ENCODE results near the gene C16orf95. TPM values are rescaled to one million over a fixed set of nuclear protein-coding genes. Genes with fewer than 3 reads are reported as not detected.

The C16orf95 gene
- total and polyA plus RNA-seq, 2 donors (not counting 1 experiment from before 2014, with no cell fraction given) = 1.5 to 2.5 TPM

DNA sequence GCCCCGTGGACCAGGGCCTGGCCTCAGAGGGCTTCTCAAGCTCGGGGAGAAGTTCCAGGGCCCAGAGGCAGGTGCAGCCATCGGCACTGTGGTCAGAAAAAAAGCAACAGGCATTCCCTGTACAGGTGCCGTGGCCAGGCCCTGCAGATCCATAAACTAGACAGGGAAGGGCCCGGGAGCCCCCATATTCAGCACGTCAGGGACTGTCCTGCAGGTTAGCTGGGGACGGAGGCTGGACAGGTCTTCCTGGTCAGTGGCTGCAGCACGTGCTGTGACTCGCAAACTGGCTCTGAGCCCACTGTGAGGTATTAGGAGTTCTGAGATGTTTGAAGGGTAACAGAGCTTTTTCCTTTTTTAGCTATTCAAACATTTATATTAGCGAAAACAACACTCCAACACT lies 15.0 kb upstream of the C16orf95 start:
- Mint-ChIP-seq H3K4me3 (no peak overlapping the region), H3K27ac (no peak overlapping the region), H3K27me3 (no peaks in the 10 kb centered on the region), H3K4me1 (peaks cover 8% of the 10 kb centered on the region), H3K9me3 (ENCODE audit: insufficient read depth) (no peaks in the 10 kb centered on the region)
- Histone ChIP-seq H3K27ac (ENCODE audit: low read length in 2 of 2) (no peak overlapping the region), H3K4me2 (replicated peaks; ENCODE audit: low read depth, low read length, poor library complexity, severe bottlenecking) (no peak overlapping the region), H3K9ac (ENCODE audit: low read length) (no peak overlapping the region), H3K9me3 (ENCODE audit: control extremely low read depth in 1 of 3, control insufficient read depth in 2 of 3, insufficient read depth in 1 of 3, low read length in 2 of 3) (no peaks in the 10 kb centered on the region), H3K4me3 (ENCODE audit: control extremely low read depth in 1 of 5, extremely low read depth in 1 of 5, insufficient read depth in 1 of 5, low read depth in 2 of 5, low read length in 4 of 5) (no peak overlapping the region), H2AFZ (ENCODE audit: insufficient read depth, low read depth, low read length, poor library complexity, severe bottlenecking) (no peak overlapping the region), H4K20me1 (ENCODE audit: control insufficient read depth, insufficient read depth, low read length, poor library complexity, severe bottlenecking) (no peaks in the 10 kb centered on the region), H3K27me3 (replicated peaks in 1 of 4; ENCODE audit: control extremely low read depth in 1 of 4, control insufficient read depth in 3 of 4, insufficient read depth in 4 of 4, low read length in 3 of 4) (no peaks in the 10 kb centered on the region), H3K4me1 (ENCODE audit: control insufficient read depth in 2 of 2, insufficient read depth in 2 of 2, low read length in 2 of 2) (peaks cover 7 to 8% of the 10 kb centered on the region in 2 donors), H3K79me2 (ENCODE audit: control insufficient read depth, insufficient read depth, low read length) (peaks cover 7% of the 10 kb centered on the region), H3K36me3 (replicated peaks in 1 of 2; ENCODE audit: control extremely low read depth in 1 of 2, control insufficient read depth in 1 of 2, extremely low read depth in 1 of 2, insufficient read depth in 2 of 2, low read length in 1 of 2) (peaks cover 0 to 37% of the 10 kb centered on the region in 2 experiments)
- intact Hi-C loops (cut with micrococcal nuclease) = no loop called here
- DNase-seq (no peak), ATAC-seq (ENCODE audit: low read depth) (no peak)
- CTCF ChIA-PET = interaction anchor here (1.4 kb wide), 1 partner anchor 62 kb away, joined by 3 read pairs; no protein-coding TSS in a partner anchor
- TF ChIP-seq EZH2 (IDR thresholded peaks at IDR 0.05; ENCODE audit: borderline replicate concordance, insufficient read depth, low read depth, low read length, poor library complexity, severe bottlenecking) = no peak
- TF ChIP-seq CTCF (IDR thresholded peaks at IDR 0.05) = no peak
- POLR2A ChIA-PET = no interaction called here
- WGBS (ENCODE audit: insufficient coverage) = 98% methylated on average over 7 of the region's 10 CpGs

- no peak overlapping the region for H3K27ac Mint-ChIP-seq
- CTCF ChIA-PET = interaction anchor here (1.4 kb wide), 1 partner anchor 63 kb away, joined by 3 read pairs; no protein-coding TSS in a partner anchor
- WGBS (ENCODE audit: insufficient coverage) = 97% methylated on average over 30 of the region's 31 CpGs
Observed at GRCh38 chr16:87331241-87331801, 14.1 kb upstream of the C16orf95 start.

More at GRCh38 chr16:87331241-87331801, 14.1 kb upstream of the C16orf95 start:
- no peaks in the 10 kb centered on the region for H4K20me1 ChIP-seq (ENCODE audit: control insufficient read depth, insufficient read depth, low read length, poor library complexity, severe bottlenecking)
- H3K79me2 ChIP-seq (ENCODE audit: control insufficient read depth, insufficient read depth, low read length) = peaks cover 3% of the 10 kb centered on the region
- Mint-ChIP-seq H3K27me3 (no peaks in the 10 kb centered on the region), H3K4me1 (peaks cover 2% of the 10 kb centered on the region), H3K9me3 (ENCODE audit: insufficient read depth) (no peaks in the 10 kb centered on the region), H3K4me3 (no peak overlapping the region)
- no peak for TF ChIP-seq EZH2 (IDR thresholded peaks at IDR 0.05; ENCODE audit: borderline replicate concordance, insufficient read depth, low read depth, low read length, poor library complexity, severe bottlenecking)
- TF ChIP-seq CTCF (IDR thresholded peaks at IDR 0.05) = no peak
- POLR2A ChIA-PET = no interaction called here
- no peak overlapping the region for H3K4me2 ChIP-seq (replicated peaks; ENCODE audit: low read depth, low read length, poor library complexity, severe bottlenecking)
- H2AFZ ChIP-seq (ENCODE audit: insufficient read depth, low read depth, low read length, poor library complexity, severe bottlenecking) = no peak overlapping the region
- no peak for ATAC-seq (ENCODE audit: low read depth)
- DNase-seq = no peak
- H3K9me3 ChIP-seq (ENCODE audit: control extremely low read depth in 1 of 3, control insufficient read depth in 2 of 3, insufficient read depth in 1 of 3, low read length in 2 of 3) = no peaks in the 10 kb centered on the region
- no peaks in the 10 kb centered on the region for H3K4me1 ChIP-seq (ENCODE audit: control insufficient read depth in 2 of 2, insufficient read depth in 2 of 2, low read length in 2 of 2)
- H3K4me3 ChIP-seq (ENCODE audit: control extremely low read depth in 1 of 5, extremely low read depth in 1 of 5, insufficient read depth in 1 of 5, low read depth in 2 of 5, low read length in 4 of 5) = no peak overlapping the region
- intact Hi-C loops (cut with micrococcal nuclease) = no loop called here
- peaks cover 0 to 37% of the 10 kb centered on the region in 2 experiments for H3K36me3 ChIP-seq (replicated peaks in 1 of 2; ENCODE audit: control extremely low read depth in 1 of 2, control insufficient read depth in 1 of 2, extremely low read depth in 1 of 2, insufficient read depth in 2 of 2, low read length in 1 of 2)
- H3K27ac ChIP-seq (ENCODE audit: low read length in 2 of 2) = no peak overlapping the region
- H3K27me3 ChIP-seq (replicated peaks in 1 of 4; ENCODE audit: control extremely low read depth in 1 of 4, control insufficient read depth in 3 of 4, insufficient read depth in 4 of 4, low read length in 3 of 4) = no peaks in the 10 kb centered on the region
- H3K9ac ChIP-seq (ENCODE audit: low read length) = no peak overlapping the region

Data from B cell (primary cell).